Endodermal cell (in vitro differentiated cells): ENCODE results near the gene PDX1. TPM values are rescaled to one million over a fixed set of nuclear protein-coding genes. Genes with fewer than 3 reads are reported as not detected.
A peak's percentile ranks its signal among the peaks of the same experiment; 100 is the strongest.

Experiments
- DNase-seq: peaks from one replicate; pipeline ENCODE4 v3.0.0-alpha.2; 2017
- H3K27ac ChIP-seq: 2 replicates; pipeline ENCODE4 v1.5.1; 2013; ENCODE audit warnings: mild to moderate bottlenecking, low read depth, low read length, moderate library complexity
- H3K27me3 ChIP-seq: 2 replicates; pipeline ENCODE4 v1.6.1; 2013; ENCODE audit warnings: mild to moderate bottlenecking, low read length, moderate library complexity; ENCODE audit not compliant: insufficient read depth, control insufficient read depth, poor library complexity, severe bottlenecking
- H3K36me3 ChIP-seq: 2 replicates; pipeline ENCODE4 v1.7.0; 2013; ENCODE audit warnings: mild to moderate bottlenecking, low read length, moderate library complexity; ENCODE audit not compliant: control insufficient read depth, insufficient read depth
- H3K4me1 ChIP-seq: one replicate; pipeline ENCODE4 v1.7.0; 2013; ENCODE audit warnings: low read length; ENCODE audit not compliant: control insufficient read depth, insufficient read depth
- H3K4me3 ChIP-seq: 2 replicates; pipeline ENCODE4 v1.5.1; 2013; ENCODE audit warnings: mild to moderate bottlenecking, low read length, moderate library complexity
- H3K9ac ChIP-seq: 2 replicates; pipeline ENCODE4 v1.6.1; 2013; ENCODE audit warnings: mild to moderate bottlenecking, low read length, moderate library complexity; ENCODE audit not compliant: poor library complexity, severe bottlenecking; ENCODE audit errors: extremely low read depth
- H3K9me3 ChIP-seq: 2 replicates; pipeline ENCODE4 v1.6.1; 2013; ENCODE audit warnings: mild to moderate bottlenecking, low read length, moderate library complexity; ENCODE audit not compliant: control insufficient read depth
- H3K27ac Mint-ChIP-seq: 2 replicates; pipeline ENCODE4 v1.8.0; 2020; ENCODE audit warnings: mixed read lengths
- H3K27me3 Mint-ChIP-seq: 2 replicates; pipeline ENCODE4 v1.8.0; 2021; ENCODE audit warnings: mild to moderate bottlenecking, mixed read lengths; ENCODE audit not compliant: insufficient read depth
- H3K36me3 Mint-ChIP-seq: 2 replicates; pipeline ENCODE4 v1.8.0; 2020; ENCODE audit warnings: low read depth, mixed read lengths
- H3K4me1 Mint-ChIP-seq: 2 replicates; pipeline ENCODE4 v1.8.0; 2020; ENCODE audit warnings: mixed read lengths
- H3K4me3 Mint-ChIP-seq: 2 replicates; pipeline ENCODE4 v1.8.0; 2020; ENCODE audit warnings: mild to moderate bottlenecking, moderate library complexity, mixed read lengths
- H3K9me3 Mint-ChIP-seq: 2 replicates; pipeline ENCODE4 v1.8.0; 2020; ENCODE audit warnings: mild to moderate bottlenecking, mixed read lengths
- WGBS, 2 experiments: methylation state at CpG; one replicate each; pipeline versions ENCODE4 v1.1.5 to v1.1.7; 2013; ENCODE audit warnings: missing lambda C conversion rate in 2 of 2, mixed read lengths in 1 of 2; ENCODE audit not compliant: insufficient coverage in 1 of 2, insufficient read length in 1 of 2; 5-methylcytosine and 5-hydroxymethylcytosine counted together
- total RNA-seq, 2 donors: library from RNA; stranded (reverse); fragmentation: NEBNext Ultra II Directional in 1 of 2; extraction: Animal tissue kit (Norgen Biotek cat#: 25700) in 1 of 2; gene quantifications; 2 replicates in 1 of 2; 3 replicates in 1 of 2; pipeline ENCODE4 v1.2.1, GENCODE V29; 2021
- TF ChIP-seq, protein P1 (sequence below): fragments of 200-600 bp; sonication (generic); conservative IDR thresholded peaks from 2 replicates; pipeline ENCODE4 v1.5.0; 2021; ENCODE audit warnings: antibody characterized with exemption, mild to moderate bottlenecking

Gene PDX1
- total RNA-seq, 2 donors from 2014 or later: not detected

DNA sequence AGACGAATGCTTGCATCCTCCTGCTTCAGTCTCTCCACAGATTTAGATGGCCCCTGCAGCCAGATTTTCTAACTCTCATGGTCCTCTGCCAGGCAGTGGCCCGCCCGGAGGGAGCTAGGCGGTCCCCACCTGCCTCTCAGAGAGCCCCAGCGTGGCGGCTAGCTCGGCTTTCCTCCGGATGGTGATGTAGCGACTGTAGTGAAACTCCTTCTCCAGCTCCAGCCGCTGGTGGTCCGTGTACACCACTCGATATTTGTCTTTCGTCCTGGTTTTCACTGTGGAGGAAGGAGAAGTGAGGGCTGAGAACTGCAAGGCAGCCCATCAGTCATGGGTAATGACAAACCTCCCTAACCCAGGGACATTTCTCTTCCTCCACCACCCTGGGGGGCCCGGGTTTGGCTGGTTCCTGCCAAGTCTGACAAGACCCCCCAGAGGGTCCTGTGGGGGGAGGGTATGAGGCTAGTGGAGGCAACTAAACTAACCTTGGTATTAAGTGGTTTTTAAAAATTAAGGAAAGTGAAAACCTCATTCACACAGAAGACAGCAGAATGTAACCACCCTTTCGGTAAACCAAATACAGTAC, 45.0 kb downstream of the PDX1 start:
- Mint-ChIP-seq H3K4me3 (no peak overlapping the region), H3K4me1 (peaks cover 33% of the 10 kb centered on the region), H3K36me3 (no peaks in the 10 kb centered on the region), H3K27ac (no peak overlapping the region), H3K27me3 (peaks cover 99% of the 10 kb centered on the region), H3K9me3 (no peaks in the 10 kb centered on the region)
- WGBS, 2 experiments: 14% methylated on average over 13 of the region's 15 CpGs; no CpG with 5 or more reads in 1 of the 2 experiments
- Histone ChIP-seq H3K27me3 (peaks cover 100% of the 10 kb centered on the region), H3K4me1 (peaks cover 15% of the 10 kb centered on the region), H3K9ac (no peak overlapping the region), H3K4me3 (no peak overlapping the region), H3K9me3 (no peaks in the 10 kb centered on the region), H3K27ac (no peak overlapping the region), H3K36me3 (no peaks in the 10 kb centered on the region)
- peak; percentile 61 for DNase-seq
- TF ChIP-seq, protein P1, sequence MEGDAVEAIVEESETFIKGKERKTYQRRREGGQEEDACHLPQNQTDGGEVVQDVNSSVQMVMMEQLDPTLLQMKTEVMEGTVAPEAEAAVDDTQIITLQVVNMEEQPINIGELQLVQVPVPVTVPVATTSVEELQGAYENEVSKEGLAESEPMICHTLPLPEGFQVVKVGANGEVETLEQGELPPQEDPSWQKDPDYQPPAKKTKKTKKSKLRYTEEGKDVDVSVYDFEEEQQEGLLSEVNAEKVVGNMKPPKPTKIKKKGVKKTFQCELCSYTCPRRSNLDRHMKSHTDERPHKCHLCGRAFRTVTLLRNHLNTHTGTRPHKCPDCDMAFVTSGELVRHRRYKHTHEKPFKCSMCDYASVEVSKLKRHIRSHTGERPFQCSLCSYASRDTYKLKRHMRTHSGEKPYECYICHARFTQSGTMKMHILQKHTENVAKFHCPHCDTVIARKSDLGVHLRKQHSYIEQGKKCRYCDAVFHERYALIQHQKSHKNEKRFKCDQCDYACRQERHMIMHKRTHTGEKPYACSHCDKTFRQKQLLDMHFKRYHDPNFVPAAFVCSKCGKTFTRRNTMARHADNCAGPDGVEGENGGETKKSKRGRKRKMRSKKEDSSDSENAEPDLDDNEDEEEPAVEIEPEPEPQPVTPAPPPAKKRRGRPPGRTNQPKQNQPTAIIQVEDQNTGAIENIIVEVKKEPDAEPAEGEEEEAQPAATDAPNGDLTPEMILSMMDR: no peak

DNA sequence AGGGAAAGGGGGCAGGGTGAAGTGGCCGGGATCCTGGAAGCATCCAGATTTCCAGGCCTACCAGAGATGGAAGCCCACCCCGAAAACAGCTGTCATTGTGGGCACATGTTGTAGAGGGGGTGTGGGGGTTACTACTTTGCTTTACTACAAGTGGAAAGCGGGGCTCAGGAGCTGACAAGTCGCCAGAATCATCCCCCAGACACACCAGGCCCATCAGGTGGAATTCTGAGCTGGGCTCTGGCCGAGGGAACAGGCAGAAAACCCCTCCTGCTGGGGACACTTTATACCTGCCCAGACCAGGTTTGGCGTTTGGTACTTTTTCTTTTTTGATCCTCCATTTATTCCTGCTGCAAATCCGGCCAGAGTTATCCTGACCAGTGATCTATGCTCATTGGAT, 45.5 kb downstream of the PDX1 start:
- WGBS, 2 experiments: 0 to 12% methylated on average over 2 to 7 of the region's 7 CpGs
- no peaks in the 10 kb centered on the region for H3K36me3 ChIP-seq
- H3K27me3 ChIP-seq: peaks cover 100% of the 10 kb centered on the region
- no peak overlapping the region for H3K4me3 Mint-ChIP-seq
- H3K4me3 ChIP-seq: no peak overlapping the region
- TF ChIP-seq, protein P1: peak; percentile 32
- no peak overlapping the region for H3K27ac ChIP-seq
- no peaks in the 10 kb centered on the region for H3K9me3 Mint-ChIP-seq
- peak; percentile 71 for DNase-seq
- H3K27ac Mint-ChIP-seq: no peak overlapping the region
- peaks cover 15% of the 10 kb centered on the region for H3K4me1 ChIP-seq
- no peaks in the 10 kb centered on the region for H3K9me3 ChIP-seq
- H3K27me3 Mint-ChIP-seq: peaks cover 99% of the 10 kb centered on the region
- H3K4me1 Mint-ChIP-seq: peaks cover 33% of the 10 kb centered on the region
- H3K9ac ChIP-seq: no peak overlapping the region
- no peaks in the 10 kb centered on the region for H3K36me3 Mint-ChIP-seq

DNA sequence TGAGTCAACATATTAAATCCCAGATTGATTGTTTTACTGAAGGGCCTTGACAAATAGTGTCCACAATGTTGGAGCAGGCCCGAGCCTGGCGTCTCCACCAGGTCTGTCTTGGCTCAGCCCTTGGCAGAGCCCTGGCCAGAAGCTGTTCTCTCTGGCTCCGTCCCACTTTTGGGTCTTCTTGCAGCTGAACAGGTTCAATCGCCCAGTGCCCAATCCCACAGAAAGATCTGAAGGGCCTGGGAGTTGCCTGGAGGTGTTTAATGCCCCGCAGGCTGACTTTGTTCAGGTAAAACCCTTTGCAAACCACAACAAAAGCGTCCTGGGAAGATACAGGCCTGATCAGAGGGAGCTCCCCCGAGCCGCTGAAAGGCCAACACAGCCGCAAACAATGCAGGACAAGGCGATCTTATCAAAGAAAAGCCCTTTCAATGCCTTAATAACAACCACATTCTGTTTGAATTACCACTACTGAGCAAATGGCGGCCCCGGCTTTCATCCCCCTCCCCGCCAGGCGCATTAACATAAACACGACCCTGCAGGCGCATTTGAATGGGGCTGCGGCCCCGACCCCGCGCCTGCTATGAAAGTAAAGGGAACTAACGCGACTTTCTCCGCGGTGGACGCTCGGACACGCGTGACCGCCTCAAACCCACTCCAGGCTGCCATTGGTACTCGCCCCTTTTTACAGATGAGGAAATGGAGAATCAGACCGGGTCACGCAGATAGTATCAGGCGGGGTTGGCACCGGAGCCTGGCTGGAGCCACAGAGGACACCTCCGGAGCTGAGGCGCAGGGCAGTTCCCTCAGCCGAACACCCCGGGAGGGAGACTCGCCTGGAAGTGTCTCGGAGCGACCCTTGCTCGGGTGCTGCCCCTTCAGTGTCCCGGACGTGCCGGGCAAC, 46.2 kb downstream of the PDX1 start:
- Histone ChIP-seq H3K4me3 (no peak overlapping the region), H3K27me3 (peaks cover 100% of the 10 kb centered on the region), H3K27ac (no peak overlapping the region), H3K9me3 (no peaks in the 10 kb centered on the region), H3K4me1 (peaks cover 15% of the 10 kb centered on the region), H3K36me3 (no peaks in the 10 kb centered on the region), H3K9ac (no peak overlapping the region)
- no peaks in the 10 kb centered on the region for H3K36me3 Mint-ChIP-seq
- no peak overlapping the region for H3K27ac Mint-ChIP-seq
- peak; percentile 92 for DNase-seq
- peak overlapping the region; percentile 12 for H3K4me3 Mint-ChIP-seq
- 1 to 2% methylated on average over 18 to 45 of the region's 45 CpGs for WGBS, 2 experiments
- H3K27me3 Mint-ChIP-seq: peaks cover 100% of the 10 kb centered on the region
- H3K4me1 Mint-ChIP-seq: peaks cover 35% of the 10 kb centered on the region
- no peaks in the 10 kb centered on the region for H3K9me3 Mint-ChIP-seq
- TF ChIP-seq, protein P1: peak; percentile 14
